ENCODE measurements around the gene KIF27.
"Not testable (repeated sequence)": the region's sequence is repeated elsewhere in the genome, so short reads cannot be mapped to it uniquely, and the experiment has no call there.

DNA sequence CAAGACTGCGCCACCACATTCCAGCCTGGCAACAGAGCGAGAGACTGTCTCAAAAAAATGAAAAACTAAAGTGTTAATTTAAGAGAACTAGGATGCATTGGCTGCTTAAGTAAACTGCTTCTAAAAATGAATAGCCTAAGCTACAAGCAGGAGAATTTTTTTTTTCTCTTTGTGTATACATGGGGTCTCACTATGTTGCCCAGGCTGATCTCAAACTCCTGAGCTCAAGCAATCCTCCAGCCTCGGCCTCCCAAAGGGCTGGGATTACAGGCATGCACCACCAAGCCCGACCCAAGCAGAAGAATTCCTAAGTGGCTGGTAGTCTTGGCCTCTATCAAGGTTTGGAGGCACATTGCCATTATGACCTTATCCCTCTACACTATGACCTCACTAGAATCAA, 106.1 kb downstream of the KIF27 start:
- not testable (repeated sequence) for TF ChIP-seq POLR2A (IDR thresholded peaks at IDR 0.05)
- TF ChIP-seq, protein P1, sequence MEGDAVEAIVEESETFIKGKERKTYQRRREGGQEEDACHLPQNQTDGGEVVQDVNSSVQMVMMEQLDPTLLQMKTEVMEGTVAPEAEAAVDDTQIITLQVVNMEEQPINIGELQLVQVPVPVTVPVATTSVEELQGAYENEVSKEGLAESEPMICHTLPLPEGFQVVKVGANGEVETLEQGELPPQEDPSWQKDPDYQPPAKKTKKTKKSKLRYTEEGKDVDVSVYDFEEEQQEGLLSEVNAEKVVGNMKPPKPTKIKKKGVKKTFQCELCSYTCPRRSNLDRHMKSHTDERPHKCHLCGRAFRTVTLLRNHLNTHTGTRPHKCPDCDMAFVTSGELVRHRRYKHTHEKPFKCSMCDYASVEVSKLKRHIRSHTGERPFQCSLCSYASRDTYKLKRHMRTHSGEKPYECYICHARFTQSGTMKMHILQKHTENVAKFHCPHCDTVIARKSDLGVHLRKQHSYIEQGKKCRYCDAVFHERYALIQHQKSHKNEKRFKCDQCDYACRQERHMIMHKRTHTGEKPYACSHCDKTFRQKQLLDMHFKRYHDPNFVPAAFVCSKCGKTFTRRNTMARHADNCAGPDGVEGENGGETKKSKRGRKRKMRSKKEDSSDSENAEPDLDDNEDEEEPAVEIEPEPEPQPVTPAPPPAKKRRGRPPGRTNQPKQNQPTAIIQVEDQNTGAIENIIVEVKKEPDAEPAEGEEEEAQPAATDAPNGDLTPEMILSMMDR (IDR thresholded peaks at IDR 0.05) = not testable (repeated sequence)

Measured in tibial nerve (tissue), 3 donors.